GM12872 (cell line): Measurements from ENCODE around the gene HYDIN.

ENCODE experiments used
- TF ChIP-seq, protein P1 (sequence below): IDR thresholded peaks from 3 replicates; pipeline ENCODE4 v1.5.1; 2011; ENCODE audit warnings: low read depth, mild to moderate bottlenecking, low read length, moderate library complexity; ENCODE audit not compliant: insufficient read depth

The HYDIN gene

DNA sequence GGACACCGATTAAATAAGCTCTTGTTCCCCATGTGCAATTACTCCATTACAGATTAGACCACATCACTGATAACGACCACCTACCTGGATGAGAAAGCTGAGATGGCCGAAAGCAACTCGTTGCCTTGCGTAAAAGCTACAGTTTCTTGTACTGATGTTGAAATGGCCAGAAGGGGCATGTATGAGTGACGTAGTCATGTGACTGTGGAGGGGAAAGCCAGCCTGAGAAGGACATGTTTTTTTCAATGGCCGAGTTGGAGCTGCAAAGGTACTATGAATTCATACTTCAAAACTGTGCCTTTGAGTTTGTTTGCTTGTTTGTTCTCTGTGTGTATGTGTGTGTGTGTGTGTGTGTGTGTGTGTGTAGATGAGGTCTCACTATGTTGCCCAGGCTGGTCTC lies 17.0 kb upstream of the HYDIN start:
- TF ChIP-seq, protein P1, sequence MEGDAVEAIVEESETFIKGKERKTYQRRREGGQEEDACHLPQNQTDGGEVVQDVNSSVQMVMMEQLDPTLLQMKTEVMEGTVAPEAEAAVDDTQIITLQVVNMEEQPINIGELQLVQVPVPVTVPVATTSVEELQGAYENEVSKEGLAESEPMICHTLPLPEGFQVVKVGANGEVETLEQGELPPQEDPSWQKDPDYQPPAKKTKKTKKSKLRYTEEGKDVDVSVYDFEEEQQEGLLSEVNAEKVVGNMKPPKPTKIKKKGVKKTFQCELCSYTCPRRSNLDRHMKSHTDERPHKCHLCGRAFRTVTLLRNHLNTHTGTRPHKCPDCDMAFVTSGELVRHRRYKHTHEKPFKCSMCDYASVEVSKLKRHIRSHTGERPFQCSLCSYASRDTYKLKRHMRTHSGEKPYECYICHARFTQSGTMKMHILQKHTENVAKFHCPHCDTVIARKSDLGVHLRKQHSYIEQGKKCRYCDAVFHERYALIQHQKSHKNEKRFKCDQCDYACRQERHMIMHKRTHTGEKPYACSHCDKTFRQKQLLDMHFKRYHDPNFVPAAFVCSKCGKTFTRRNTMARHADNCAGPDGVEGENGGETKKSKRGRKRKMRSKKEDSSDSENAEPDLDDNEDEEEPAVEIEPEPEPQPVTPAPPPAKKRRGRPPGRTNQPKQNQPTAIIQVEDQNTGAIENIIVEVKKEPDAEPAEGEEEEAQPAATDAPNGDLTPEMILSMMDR = no peak

DNA sequence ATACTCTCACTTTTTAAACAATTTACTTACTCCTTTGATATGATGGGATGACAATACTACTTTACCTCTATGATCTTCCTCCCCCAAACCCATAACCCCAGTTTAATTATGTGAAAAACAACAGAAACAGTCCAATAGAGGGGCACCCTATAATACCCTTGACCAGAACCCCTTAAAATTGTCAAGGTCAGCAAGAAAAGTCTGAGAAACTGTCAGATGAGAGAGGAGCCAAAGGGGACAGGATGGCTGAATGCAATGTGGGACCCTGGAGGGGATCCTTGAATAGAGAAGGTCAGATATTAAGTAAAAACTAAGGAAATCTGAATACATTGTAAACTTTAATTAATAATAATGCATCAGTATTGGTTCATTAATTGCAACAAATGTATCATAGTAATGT lies 15.8 kb upstream of the HYDIN start:
- TF ChIP-seq, protein P1 = no peak

DNA sequence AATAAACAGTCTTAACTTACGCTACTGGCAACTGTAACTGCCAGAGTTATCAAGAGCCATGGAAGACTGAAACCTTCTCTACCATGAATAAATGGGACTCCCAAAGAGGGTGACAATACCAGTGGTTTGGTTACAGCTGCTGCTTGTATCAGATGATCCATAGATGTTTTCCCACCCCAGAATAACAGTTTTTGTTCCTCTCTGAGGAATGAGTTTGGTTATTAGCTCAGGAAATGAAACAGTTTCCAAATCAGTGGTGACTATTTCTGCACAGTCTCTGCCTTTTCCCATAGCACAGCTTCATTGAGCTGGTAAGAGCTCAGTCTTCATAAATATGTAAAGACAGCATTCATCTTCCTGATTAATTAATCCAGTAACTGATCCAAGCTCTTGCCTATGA lies 14.0 kb upstream of the HYDIN start:
- TF ChIP-seq, protein P1 = no peak

DNA sequence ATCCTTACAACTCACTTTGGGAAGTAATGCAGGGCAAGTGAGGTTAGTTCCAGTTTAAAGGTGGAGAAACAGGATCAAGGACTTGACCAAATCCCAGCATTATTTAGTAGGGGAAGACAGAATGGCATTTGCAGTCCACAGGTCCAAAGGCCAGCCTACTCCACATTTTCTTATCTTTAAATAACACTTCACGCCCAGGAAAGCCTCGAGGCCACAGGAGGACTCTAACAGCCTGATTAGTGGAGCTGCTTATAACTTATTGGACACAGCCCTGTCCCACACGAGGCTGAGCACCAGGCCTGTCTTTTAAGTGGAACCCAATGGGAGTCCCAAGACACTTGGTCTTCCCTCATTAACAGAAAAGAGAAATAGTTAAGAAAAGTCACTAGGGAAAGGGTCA lies 12.1 kb upstream of the HYDIN start:
- TF ChIP-seq, protein P1 = no peak

DNA sequence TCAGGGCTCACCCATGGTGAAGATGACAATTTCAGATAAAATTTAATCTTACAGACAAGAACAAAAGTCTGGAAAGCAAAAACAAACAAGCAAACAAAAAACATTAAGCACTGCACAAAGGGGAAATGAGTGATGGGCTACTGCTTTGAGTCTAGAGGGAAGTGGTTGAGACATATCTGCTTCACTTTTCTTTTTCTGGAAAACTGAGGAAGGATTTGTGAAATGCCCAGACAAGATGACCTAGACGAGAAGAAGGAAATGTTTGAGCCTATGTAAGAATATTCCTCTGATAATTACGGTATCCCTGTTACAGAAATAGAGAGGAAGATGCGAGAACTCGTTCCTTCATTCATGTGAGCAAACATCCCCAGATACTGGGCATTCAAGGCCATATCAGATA lies 11.5 kb upstream of the HYDIN start:
- TF ChIP-seq, protein P1 = no peak

DNA sequence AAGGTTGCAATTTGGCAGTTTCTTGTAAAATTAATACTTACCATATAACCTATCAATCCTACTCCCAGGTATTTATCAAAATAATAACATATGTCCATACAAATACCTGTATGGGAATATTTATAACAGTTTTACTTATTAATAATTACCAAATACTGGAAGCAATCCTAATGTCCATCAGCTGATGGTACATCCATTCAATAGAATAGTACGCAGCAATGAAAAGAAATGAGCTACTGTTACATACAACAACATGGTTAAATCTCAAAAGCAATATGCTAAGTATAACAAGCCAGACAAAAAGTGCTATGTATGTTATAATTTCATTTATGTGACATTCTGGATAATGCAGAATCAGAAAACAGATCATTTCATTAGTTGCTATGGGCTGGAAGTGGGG lies 1.2 kb downstream of the HYDIN start:
- TF ChIP-seq, protein P1 = no peak

DNA sequence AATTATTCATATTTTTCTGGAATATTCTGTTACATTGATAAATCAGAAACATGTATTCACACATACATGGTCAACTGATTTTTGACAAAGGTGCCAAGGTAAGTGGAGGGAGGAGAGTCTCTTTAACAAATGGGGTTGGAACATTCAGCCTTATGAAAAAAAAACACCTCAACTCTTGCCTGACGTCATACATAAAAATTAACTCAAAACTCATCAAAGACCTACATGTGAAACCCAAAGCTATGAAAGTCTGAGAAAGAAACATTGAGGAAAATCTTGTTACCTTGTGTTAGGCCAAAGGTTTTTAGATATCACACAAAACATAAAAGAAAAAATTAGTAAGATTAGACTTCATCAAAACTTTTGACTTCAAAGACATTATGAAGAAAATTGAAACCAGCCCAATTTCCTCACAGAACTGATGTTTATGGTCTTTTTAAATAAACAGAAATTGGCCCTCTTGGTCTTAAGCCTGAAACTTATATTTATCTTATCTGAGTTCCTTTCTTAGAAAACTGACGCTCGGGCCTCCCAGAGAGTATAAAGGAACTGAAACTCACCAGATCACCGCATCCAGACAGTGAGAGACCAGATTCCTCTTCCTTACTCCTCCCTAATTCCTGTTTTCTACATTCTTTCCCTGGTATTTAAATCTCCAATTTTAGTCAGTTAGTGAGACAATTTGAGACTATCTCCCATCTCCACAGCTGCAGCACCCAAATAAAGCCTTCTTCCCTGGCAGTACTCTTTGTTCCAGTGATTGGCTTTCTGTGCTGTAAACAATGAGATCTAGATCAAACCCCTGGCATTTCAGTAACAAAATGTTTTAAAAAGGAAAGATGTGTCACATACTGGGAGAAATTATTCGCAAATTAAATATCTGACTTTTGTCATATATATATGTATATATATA lies 4.0 kb downstream of the HYDIN start:
- TF ChIP-seq, protein P1 = no peak
